Muscle of leg (tissue), 11 donors: ENCODE measurements around the gene ACKR2. TPM values are rescaled to one million over a fixed set of nuclear protein-coding genes. Genes with fewer than 3 reads are reported as not detected.
"Not testable (repeated sequence)": the region's sequence is repeated elsewhere in the genome, so short reads cannot be mapped to it uniquely, and the experiment has no call there.

Source experiments
- DNase-seq: peaks from one replicate; pipeline ENCODE4 v3.0.0; 2013
- H3K27ac ChIP-seq: one replicate; pipeline ENCODE4 v1.5.1; 2013; ENCODE audit warnings: mild to moderate bottlenecking, low read length, control low read depth
- H3K27me3 ChIP-seq: one replicate; pipeline ENCODE4 v1.6.1; 2013; ENCODE audit warnings: low read length; ENCODE audit not compliant: control insufficient read depth, insufficient read depth
- H3K36me3 ChIP-seq: one replicate; pipeline ENCODE4 v1.6.1; 2013; ENCODE audit warnings: low read length; ENCODE audit not compliant: control insufficient read depth, insufficient read depth
- H3K4me1 ChIP-seq: one replicate; pipeline ENCODE4 v1.6.1; 2013; ENCODE audit warnings: low read length; ENCODE audit not compliant: control insufficient read depth, insufficient read depth
- H3K4me3 ChIP-seq: one replicate; pipeline ENCODE4 v1.5.1; 2013; ENCODE audit warnings: low read length, control low read depth
- H3K9me3 ChIP-seq: replicated peaks from 2 replicates; pipeline ENCODE4 v1.6.1; 2013; ENCODE audit warnings: low read depth, low read length; ENCODE audit not compliant: control insufficient read depth
- WGBS: methylation state at CpG from one replicate; pipeline ENCODE4 v1.1.5; 2013; ENCODE audit warnings: missing lambda C conversion rate; ENCODE audit not compliant: insufficient coverage; 5-methylcytosine and 5-hydroxymethylcytosine counted together
- polyA plus RNA-seq, 8 donors: library from polyadenylated mRNA; unstranded; fragments of 120-200 nt; gene quantifications; one replicate each; pipeline versions ENCODE4 v1.2.1 to v1.2.3, GENCODE V29; 2013; ENCODE audit warnings: inconsistent platforms in 1 of 8, low replicate concordance in 1 of 8; ENCODE audit not compliant: insufficient read length in 8 of 8, insufficient read depth in 1 of 8
- total RNA-seq: library from RNA; stranded (reverse); fragments of 120-200 nt; gene quantifications from one replicate; pipeline ENCODE4 v1.2.4, GENCODE V29; 2013

The ACKR2 gene
- total and polyA plus RNA-seq, 9 donors: 0.26 to 0.69 (median 0.53) TPM

DNA sequence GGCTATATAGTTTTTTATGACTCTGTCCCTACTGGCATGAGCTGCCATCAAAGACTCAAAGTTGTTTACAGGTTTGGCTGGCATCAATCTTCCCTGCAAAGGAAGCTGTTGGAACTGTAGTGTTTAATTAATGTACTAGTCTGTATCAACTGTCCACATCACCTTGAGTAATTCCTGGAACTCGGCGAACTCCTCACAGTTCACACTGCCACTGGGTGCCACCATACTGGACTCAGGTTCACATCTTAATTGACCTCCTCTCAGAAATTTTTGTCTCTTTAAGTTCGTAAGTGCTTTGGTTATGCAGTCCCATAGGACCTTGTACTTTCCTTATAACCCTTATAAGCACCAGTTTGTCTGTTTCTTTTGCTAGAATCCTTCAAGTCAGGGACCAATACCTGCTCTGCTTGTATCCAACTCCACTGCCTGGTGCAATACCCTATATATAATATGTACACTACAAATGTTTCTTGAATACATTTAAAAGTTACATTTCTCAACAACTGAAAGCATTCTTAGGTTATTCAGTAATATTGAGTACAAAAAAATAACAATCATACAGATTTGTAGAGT, 8.1 kb upstream of the ACKR2 start:
- Histone ChIP-seq H3K36me3 (peaks cover 3% of the 10 kb centered on the region), H3K4me1 (peaks cover 11% of the 10 kb centered on the region), H3K4me3 (no peak overlapping the region), H3K27ac (no peak overlapping the region), H3K9me3 (peaks cover 4% of the 10 kb centered on the region), H3K27me3 (peaks cover 7% of the 10 kb centered on the region)
- WGBS: 75% methylated on average over 2 of the region's 3 CpGs
- DNase-seq: no peak

DNA sequence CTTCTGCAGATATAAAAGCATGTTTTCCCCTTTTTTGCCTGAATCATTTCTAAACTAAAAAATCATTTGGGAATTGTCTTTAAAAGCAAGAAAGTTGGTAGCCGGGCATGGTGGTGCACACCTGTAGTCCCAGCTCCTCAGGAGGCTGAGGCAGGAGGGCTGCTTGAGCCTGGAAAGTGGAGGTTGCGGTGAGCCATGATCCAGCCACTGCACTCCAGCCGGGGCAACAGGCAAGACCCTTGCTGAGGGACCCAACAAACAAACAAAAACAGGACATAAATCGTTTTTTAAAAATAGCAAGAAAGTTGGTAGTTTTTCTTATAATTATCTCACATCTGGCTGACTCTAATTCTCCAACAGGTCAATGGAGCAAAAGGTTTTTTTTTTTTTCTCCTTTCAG, 7.5 kb upstream of the ACKR2 start:
- Histone ChIP-seq H3K27me3 (peaks cover 10% of the 10 kb centered on the region), H3K4me3 (no peak overlapping the region), H3K27ac (no peak overlapping the region), H3K9me3 (no peaks in the 10 kb centered on the region), H3K4me1 (peaks cover 11% of the 10 kb centered on the region), H3K36me3 (no peaks in the 10 kb centered on the region)
- no peak for DNase-seq
- WGBS: no CpG with 5 or more reads among the region's 4 CpGs

DNA sequence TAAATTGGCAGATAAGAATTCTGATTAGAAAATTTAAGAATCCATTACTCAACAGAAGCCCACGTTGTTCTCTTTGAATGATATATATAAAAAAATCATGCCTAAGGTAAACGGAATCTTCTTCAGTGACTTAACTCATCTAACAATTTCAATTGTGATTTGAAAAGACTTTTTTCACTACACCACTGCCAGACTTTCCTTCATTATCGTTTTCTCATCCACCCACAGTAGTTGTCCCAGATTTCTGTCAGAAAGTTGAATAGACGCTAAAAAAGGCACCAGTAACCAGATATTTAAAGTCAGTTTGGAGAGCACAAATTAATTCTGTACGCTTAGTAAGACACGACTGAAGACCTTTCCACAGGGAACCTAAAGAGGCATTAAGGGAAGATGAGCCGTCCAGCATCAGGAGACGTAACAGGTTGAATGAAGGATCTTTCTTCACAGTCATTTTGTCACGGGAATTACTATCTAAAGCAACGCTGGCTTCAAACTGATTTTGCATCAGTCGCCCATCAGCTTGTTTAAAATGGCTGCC, 6.3 kb upstream of the ACKR2 start:
- 34% methylated on average over 8 of the region's 11 CpGs for WGBS
- peak overlapping the region; percentile 98 for H3K27ac ChIP-seq
- H3K9me3 ChIP-seq: no peaks in the 10 kb centered on the region
- peaks cover 10% of the 10 kb centered on the region for H3K27me3 ChIP-seq
- DNase-seq: no peak
- no peaks in the 10 kb centered on the region for H3K36me3 ChIP-seq
- peaks cover 11% of the 10 kb centered on the region for H3K4me1 ChIP-seq
- H3K4me3 ChIP-seq: peak overlapping the region; percentile 86

DNA sequence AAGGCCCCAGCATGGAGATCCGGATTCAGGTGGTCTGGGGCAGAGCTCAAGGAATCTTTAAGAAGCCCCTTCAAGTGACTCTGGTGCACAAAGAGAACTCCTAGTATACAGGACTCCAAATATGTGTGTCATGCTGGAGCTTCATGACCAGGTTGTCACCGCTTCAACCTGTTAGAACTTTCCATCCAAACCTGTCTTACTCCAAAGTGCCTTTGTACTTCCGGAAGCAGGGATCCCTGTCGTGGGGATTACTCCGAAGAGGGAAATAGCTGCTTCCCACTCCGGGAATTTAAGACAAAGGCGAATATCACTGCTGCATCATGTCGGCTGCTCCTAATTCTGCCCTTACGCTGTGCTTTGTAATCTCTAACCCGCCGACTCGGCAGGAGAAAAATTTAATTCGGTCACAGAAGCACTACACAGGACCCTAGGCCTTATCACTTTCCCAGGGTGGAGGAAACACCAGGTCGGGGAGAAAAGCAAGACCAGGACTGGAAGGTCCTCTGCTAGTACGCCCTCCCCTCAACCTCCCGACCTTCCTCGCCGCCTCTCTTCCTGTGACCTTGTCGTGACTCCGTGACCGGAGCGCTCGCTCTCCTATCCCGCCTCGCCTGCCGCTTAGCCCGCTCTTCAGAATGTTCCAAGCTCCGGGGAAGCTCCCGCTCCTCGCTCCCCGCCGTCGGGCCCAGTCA, 5.7 kb upstream of the ACKR2 start:
- Histone ChIP-seq H3K9me3 (no peaks in the 10 kb centered on the region), H3K4me1 (peaks cover 11% of the 10 kb centered on the region), H3K27ac (peak overlapping the region; percentile 98), H3K4me3 (peak overlapping the region; percentile 86), H3K36me3 (no peaks in the 10 kb centered on the region), H3K27me3 (peaks cover 10% of the 10 kb centered on the region)
- WGBS: under 1% methylated on average over 33 of the region's 33 CpGs
- peak; percentile 42 for DNase-seq

DNA sequence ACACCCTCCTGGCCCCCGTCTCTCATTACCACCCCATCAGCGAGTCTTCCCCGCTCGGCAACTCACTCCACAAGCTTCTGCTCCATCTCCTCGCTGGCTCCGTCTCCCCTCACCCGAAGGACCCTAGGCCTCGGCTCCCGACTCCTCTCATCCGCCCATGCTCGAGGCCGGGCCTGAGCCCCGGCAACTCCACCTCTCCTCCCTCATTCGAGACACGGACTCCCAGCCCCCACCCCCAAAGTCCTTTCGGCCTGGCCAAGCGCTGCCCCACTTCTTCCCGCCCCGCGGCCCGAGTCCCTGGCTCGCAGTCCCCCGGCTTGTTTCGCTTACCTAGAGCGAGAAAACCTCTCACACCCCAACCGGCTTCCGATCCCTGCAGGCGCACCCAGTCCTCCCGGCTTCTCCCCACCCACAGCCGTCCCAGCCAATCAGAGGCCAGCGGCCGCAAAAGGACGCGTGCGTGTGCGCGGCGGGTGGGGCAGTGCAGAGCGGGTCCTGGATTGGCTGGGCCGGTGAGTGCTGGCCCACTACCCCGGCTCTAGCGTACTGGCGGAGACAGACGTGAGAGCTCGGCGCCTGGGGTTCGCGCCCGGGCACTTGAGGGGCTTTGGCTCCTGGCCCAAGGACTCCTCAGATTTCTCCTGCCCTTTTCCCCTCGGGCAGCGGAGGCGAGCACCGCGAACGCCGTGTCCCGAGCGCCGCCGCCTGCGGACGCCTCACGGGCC, 5.0 kb upstream of the ACKR2 start, which contains the start of gene HIGD1A:
Gene HIGD1A (minus strand): TSS at position 385 of the 725 bp plus-strand sequence. CDS start 10,237 bp downstream, outside the sequence.
- Histone ChIP-seq H3K9me3 (no peaks in the 10 kb centered on the region), H3K27ac (peak within 1 kb of the TSS; percentile 98), H3K4me1 (peaks cover 11% of the 10 kb centered on the region), H3K27me3 (peaks cover 10% of the 10 kb centered on the region), H3K36me3 (no peaks in the 10 kb centered on the region), H3K4me3 (peak within 1 kb of the TSS; percentile 86)
- DNase-seq: peak; percentile 98
- under 1% methylated on average over 63 of the region's 63 CpGs for WGBS

DNA sequence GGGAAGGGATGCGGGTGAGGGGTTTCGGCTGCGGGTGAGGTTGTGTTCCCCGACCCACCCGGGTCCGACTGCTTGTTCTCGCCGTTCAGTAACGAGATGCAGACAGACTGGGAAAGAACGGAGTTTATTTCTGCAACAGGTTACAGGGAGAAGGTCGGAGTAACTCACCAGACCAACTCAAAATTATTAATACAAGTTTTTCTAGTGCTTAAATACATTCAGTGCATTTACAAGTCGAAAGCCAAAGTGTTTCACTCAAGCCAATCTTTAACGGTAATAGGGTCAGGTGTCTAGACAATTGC, 4.5 kb upstream of the ACKR2 start:
- DNase-seq: no peak
- Histone ChIP-seq H3K27me3 (peaks cover 10% of the 10 kb centered on the region), H3K4me1 (peaks cover 11% of the 10 kb centered on the region)

DNA sequence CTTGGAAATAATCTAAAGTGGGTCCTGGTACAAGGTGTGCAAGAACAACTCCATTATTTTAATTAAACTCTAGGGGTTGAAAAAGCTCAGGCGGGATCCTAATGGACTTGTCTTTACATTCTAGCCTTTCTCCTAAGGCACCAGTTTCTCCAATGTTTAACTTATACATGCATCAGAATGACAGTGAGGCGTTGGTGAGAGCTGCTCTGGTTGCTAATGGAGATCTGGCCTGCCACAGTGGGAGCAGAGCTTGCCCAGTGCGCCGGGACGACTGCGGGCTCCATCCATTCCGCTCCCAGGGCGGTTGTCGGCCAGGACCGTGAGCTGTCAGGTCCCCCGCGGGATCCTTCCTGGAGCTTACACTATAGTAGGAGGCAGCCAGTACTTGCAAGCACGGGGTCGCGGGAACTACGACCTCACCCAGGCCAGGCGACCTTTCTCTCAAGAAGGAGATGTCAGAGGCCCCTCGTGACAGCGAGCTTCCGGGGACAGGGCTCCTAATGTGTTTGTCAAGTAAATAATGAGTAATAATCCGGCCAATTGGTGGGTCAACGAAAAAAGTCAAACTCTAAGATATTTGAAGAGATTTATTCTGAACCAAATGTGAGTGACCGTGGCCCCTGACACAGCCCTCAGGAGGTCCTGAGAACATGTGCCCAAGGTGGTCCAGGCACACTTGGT, 4.0 kb upstream of the ACKR2 start:
- Histone ChIP-seq H3K4me1 (peaks cover 11% of the 10 kb centered on the region), H3K27ac (no peak overlapping the region), H3K27me3 (peaks cover 10% of the 10 kb centered on the region), H3K9me3 (no peaks in the 10 kb centered on the region), H3K36me3 (no peaks in the 10 kb centered on the region), H3K4me3 (peak overlapping the region; percentile 86)
- DNase-seq: peak; percentile 10
- WGBS: 21% methylated on average over 21 of the region's 23 CpGs

More for the DNA sequence above, 4.5 kb upstream of the ACKR2 start:
- WGBS: no CpG with 5 or more reads among the region's 13 CpGs
- H3K36me3 ChIP-seq: no peaks in the 10 kb centered on the region
- H3K9me3 ChIP-seq: no peaks in the 10 kb centered on the region
- peak overlapping the region; percentile 86 for H3K4me3 ChIP-seq
- H3K27ac ChIP-seq: peak overlapping the region; percentile 98

DNA sequence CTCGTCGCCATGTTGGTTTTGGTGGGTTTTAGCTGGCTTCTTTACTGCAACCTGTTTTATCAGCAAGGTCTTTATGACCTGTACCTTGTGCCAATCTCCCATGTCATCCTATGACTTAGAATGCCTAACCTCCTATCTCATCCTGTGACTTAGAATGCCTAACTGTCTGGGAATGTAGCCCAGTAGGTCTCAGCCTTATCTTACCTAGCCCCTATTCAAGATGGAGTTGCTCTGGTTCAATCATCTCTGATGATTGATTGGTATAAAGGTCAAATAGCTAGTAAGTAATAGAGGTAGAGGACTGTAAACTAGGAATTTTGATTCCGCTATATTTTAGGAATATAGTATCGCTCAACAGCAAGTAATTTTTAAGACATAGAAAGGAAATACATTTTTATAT, 1.3 kb upstream of the ACKR2 start:
- Histone ChIP-seq H3K36me3 (no peaks in the 10 kb centered on the region), H3K4me3 (no peak overlapping the region), H3K27ac (no peak overlapping the region), H3K4me1 (peaks cover 11% of the 10 kb centered on the region), H3K27me3 (peaks cover 10% of the 10 kb centered on the region), H3K9me3 (no peaks in the 10 kb centered on the region)
- DNase-seq: no peak
- WGBS: no CpG with 5 or more reads among the region's 4 CpGs

DNA sequence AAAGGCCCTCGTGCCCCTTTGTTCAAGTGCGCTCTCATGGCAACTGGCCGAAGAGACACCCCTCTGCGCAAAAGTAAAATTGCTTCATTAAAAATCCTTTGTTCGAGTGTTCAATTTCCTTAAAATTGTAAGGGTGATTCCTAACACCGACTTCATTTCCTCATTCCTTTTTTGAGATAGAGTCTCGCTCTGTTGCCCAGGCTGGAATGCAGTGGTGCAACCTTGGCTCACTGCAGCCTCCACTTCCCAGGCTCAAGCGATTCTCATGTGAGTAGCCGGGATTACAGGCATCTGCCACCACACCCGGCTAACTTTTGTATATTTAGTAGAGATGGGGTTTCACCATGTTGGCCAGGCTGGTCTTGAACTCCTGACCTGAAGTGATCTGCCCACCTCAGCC, 1.5 kb downstream of the ACKR2 start:
- H3K36me3 ChIP-seq, H3K4me3 ChIP-seq, H3K27me3 ChIP-seq, H3K4me1 ChIP-seq, H3K9me3 ChIP-seq, H3K27ac ChIP-seq, DNase-seq: not testable (repeated sequence)
- 71% methylated on average over 4 of the region's 10 CpGs for WGBS
